Stimulated activated CD4-positive, alpha-beta T cell treated with anti-CD3 and anti-CD28 coated beads, Interleukin-1b, Interleukin-23, amount 100 ng/mL, for 48 hours (primary cell): Measurements from ENCODE around the gene CCL21.
A peak's percentile ranks its signal among the peaks of the same experiment; 100 is the strongest.

Source experiments
- DNase-seq: peaks from one replicate; pipeline ENCODE4 v3.0.0-alpha.2; 2020

The CCL21 gene

DNA sequence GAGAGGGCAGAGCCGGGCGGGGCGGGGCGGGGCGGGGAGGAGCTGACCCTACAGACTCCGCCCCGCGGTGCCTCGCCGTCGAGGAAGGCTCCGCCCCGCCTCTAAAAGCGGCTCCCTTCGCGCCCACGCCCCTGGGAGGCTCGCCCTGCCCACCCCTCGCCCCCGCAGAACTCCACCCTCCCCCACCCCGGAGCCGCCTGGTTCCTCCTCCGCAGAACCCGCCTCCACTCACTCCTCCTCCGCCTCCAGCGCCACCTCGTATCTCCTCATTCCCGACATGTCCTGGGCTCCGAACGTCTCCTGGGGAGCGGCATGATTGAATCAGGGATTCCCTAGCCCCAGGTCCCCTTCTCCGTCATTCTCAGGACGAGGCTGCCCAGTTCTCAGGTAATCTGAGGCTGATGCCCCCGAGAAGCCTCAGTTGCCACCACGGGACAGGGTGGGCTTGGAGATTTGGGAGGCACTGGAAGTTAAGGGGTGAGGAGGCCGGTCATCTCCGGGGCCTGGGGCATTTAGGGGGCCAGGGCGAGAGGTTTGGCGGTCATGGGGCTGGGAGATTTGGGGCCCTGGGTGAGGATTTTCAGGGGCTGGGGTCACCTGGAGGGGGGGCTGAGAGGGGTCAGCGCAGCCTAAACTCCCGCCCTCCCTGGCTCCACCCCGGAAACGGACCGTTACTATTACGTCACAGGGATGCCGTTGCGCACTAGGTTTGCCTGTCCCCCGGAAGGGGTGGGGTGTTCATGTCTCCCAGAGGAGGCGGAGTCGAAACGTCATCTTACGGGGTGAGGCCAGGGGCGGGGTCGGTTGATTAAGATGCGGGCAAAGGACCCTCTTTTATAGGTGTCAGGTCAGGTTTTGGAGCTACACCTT is 44.3 kb downstream of the CCL21 start:
- peak; percentile 89 for DNase-seq

DNA sequence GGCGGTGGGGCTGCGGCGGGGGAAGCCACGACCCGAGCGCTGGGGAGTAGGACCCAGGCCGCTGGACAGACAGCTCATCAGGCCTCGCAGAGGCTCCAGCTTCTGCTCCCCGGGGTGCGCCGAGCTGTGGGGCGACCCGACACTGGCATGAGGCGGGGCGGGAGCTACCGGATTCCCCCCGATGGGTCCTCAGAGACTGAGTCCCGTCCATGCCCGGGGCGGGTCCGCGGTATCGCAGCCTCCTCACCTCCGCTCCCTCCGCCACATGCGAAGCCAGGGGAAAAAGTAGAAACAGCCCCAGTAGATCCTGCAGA is 44.9 kb downstream of the CCL21 start:
- no peak for DNase-seq

DNA sequence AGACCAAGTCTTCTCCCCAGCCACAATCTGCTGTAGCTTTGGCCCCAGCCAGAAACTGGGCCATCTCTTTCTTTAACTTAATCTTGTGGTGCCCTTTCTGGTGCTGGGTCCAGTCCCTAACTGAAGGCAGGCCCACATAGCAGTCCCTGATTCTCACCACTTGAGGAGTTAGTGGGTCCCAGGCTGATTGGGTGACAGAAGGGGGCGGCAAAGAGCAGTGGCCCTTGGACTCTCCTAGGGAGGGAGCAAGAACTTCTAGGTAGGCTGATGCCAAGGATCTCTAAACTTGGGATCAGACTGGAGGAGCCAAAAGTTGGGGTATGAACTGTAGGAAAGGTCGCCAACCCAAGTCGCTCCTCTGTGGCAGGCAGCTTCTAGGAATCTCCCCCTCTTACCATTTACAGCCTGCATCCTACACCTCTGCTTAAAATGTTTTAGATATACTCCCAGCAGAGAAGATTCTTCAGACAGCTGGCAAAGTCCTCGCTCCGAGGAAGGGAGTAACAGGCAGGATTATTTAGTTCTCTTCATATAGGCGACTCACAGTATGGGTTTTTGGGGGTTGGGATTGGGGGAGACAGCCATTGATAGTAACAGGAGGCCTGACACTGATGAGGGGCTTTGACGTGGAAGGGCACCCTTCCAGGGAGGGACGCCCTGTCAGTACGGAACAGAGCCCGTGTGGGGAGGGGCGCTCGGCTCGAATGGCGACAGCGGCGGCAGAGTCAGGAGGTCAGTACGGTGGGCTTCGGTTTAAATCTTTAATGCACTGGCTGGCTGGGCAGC is 45.5 kb downstream of the CCL21 start:
- peak; percentile 75 for DNase-seq

DNA sequence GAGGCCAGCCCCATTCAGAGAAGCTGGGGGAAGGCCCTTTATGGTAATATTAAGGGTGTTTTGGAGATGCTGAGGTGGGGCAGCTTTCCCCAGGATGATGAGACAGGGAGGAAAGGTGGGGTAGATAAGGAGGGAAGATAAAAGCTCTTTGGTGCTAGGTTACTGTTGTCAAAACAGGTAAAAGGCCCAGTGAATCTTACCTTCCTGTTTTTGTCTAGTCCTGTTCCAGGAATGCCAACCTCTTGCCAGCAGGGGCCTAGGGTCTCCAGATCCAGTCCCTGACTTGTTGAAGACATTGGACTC is 46.7 kb downstream of the CCL21 start:
- no peak for DNase-seq

DNA sequence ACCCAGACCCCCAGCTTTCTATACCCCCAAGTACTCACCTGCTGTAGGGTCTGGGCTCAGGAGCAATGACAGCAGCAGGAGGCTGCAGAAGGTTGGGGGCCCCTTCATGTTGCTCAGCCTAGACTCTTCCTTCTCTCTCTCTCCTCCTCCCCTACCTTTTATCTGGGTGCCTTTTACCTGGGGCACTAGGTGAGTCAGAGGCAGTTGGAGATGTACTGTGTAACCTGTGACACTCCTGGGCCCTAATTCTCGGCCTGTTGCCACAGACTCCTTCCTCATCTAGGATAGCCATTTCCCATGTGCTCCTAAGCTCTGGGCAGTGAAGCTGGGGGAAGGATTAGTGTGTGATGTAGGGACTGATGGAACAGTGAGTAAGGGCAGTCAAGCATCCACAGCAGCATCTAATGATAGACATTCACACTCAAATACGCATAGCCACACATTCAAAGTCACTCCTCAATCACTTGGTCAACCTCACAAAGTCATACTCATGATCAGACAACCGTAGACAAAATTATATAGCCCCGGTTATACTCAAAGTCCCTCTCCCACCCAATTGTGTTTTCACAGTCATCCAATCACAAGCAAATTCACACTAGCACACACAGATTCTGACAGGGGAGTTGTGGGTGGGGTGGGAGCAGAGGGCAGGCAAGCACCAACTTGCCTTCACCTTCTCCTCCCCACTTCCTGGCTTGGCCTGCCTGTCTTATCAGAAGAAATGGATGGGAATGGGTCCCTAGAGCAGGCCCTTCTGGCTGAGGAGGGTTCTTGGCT is 47.2 kb downstream of the CCL21 start, which contains the start of gene CCL27:
Gene CCL27, minus strand, starts transcription at position 132 of the 777 bp plus-strand sequence. Its CDS starts 24 bp downstream, at position 108.
- no peak for DNase-seq

DNA sequence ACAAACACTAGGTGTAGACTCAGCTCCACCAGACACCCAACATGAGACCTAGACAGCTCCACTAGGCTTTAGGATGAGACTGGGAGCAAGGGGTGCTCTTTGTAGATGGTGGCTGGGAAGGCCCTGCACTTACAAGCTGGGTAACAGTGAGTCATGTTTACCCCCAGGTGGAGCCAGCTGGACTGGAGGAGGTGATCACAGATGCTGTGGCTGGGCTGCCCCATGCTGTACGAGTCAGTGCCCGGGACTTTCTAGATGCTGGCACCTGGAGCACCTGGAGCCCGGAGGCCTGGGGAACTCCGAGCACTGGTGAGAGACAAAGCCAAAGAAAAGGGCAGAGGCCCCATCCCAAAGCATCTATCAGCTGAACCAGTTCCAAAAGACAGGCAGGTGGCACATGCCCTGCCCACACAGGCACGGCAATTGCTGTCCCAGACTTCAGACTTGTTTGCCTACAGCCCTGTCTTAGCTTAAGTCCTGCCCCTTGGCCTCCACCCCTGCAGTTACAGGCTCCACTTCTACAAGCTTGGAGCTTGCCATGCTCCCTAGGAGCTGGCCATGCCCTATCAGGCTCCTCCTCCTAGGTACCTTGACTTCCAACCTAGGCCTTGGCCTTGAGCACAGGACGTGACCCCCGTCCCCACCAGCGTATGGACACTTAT is 50.2 kb downstream of the CCL21 start:
- DNase-seq: no peak
